Vagina (tissue), 2 donors: ENCODE results near the gene EPN2. TPM values are rescaled to one million over a fixed set of nuclear protein-coding genes. Genes with fewer than 3 reads are reported as not detected.

Source experiments
- DNase-seq, 2 donors: peaks; one replicate each; pipeline ENCODE4 v3.0.0-alpha.2; 2017; ENCODE audit errors: extremely low spot score in 2 of 2
- H3K27ac ChIP-seq: fragments of 200-600 bp; sonication (generic); one replicate; pipeline ENCODE4 v1.5.1; 2019
- H3K27me3 ChIP-seq: fragments of 200-600 bp; sonication (generic); one replicate; pipeline ENCODE4 v1.5.1; 2019
- H3K36me3 ChIP-seq, 2 donors: fragments of 200-600 bp; sonication (generic); one replicate each; pipeline ENCODE4 v1.5.1; 2017 to 2019
- H3K4me1 ChIP-seq: fragments of 200-600 bp; sonication (generic); one replicate; pipeline ENCODE4 v1.5.1; 2019
- H3K4me3 ChIP-seq, 2 donors: fragments of 200-600 bp; sonication (generic); 1 replicate in 1 of 2; 2 replicates in 1 of 2; pipeline ENCODE4 v1.5.1; 2016 to 2019
- H3K9me3 ChIP-seq: fragments of 200-600 bp; sonication (generic); one replicate; pipeline ENCODE4 v1.5.1; 2019
- CTCF ChIP-seq, 3 experiments: fragments of 450-650 bp in 2 of 3; fragments of 200-600 bp in 1 of 3; sonication (generic) in 1 of 3; IDR thresholded peaks; one replicate each; pipeline ENCODE4 v1.5.1; 2017 to 2019; ENCODE audit warnings: antibody characterized with exemption in 3 of 3, mild to moderate bottlenecking in 2 of 3, moderate library complexity in 2 of 3
- POLR2A ChIP-seq, 2 donors: fragments of 450-650 bp; IDR thresholded peaks; one replicate each; pipeline ENCODE4 v1.6.1; 2017; ENCODE audit warnings: antibody characterized with exemption in 2 of 2, mild to moderate bottlenecking in 2 of 2, moderate library complexity in 2 of 2
- POLR2AphosphoS5 ChIP-seq, 2 donors: sonication (generic); formaldehyde crosslinking; IDR thresholded peaks; one replicate each; pipeline ENCODE4 v1.9.0; 2017; ENCODE audit warnings: antibody characterized with exemption in 2 of 2, mild to moderate bottlenecking in 2 of 2, low read depth in 1 of 2; ENCODE audit not compliant: insufficient read depth in 1 of 2
- intact Hi-C: fragments of 100-400 bp; cut with DNase I; formaldehyde crosslinking; loops from one replicate; pipeline ENCODE4 v1.15.1; 2023
- total RNA-seq: library from RNA; depleted of rRNA; stranded (reverse); fragments of >200 nt; gene quantifications from one replicate; pipeline ENCODE4 v1.2.3, GENCODE V29; 2016

The EPN2 gene
- total RNA-seq, 1 donor from 2014 or later: 65.6 TPM

DNA sequence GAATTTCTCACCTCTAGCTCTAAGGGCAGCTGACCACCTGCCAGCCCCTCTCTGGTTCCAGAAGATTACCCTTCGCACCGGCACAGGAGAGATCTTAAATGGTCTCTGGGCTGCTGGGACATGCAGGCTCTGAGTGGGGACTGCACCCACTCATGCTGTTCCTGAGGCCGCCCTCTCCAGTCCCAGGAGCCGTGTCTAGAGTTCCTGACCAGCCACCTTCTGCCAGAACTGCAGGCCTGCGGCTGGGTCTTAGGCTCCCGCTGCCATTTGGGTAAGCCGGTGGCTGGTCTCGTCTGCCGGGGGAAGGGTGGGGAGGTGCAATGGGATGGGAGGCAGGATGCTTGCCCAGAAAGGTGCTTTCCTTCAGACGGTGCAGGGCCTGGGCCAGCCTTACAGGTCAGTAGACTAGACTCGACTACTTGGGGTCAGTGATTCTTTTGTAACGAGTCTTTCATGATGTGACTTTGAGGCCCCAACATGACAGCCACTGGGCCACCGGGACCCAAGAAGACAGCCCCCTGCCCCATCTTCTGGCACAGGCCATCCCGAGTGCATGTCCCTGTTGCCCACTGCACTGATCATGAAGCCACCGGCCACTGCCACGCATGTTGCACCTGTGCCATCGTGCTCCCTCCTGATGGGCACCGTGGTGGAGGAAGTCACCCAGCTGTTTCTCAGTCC is 98.9 kb downstream of the EPN2 start:
- no peaks in the 10 kb centered on the region for H3K9me3 ChIP-seq
- intact Hi-C loops: no loop called here
- no peak overlapping the region for H3K4me3 ChIP-seq
- no peak for DNase-seq
- no peak overlapping the region for H3K27ac ChIP-seq
- H3K4me1 ChIP-seq: peaks cover 18% of the 10 kb centered on the region
- H3K36me3 ChIP-seq: no peaks in the 10 kb centered on the region
- H3K27me3 ChIP-seq: no peaks in the 10 kb centered on the region
- peak in 1 of 2 donors; percentile 6 for TF ChIP-seq POLR2AphosphoS5 (IDR thresholded peaks at IDR 0.05; ENCODE audit: insufficient read depth in 1 of 2, low read depth in 1 of 2)
- TF ChIP-seq POLR2A (IDR thresholded peaks at IDR 0.05): no peak

DNA sequence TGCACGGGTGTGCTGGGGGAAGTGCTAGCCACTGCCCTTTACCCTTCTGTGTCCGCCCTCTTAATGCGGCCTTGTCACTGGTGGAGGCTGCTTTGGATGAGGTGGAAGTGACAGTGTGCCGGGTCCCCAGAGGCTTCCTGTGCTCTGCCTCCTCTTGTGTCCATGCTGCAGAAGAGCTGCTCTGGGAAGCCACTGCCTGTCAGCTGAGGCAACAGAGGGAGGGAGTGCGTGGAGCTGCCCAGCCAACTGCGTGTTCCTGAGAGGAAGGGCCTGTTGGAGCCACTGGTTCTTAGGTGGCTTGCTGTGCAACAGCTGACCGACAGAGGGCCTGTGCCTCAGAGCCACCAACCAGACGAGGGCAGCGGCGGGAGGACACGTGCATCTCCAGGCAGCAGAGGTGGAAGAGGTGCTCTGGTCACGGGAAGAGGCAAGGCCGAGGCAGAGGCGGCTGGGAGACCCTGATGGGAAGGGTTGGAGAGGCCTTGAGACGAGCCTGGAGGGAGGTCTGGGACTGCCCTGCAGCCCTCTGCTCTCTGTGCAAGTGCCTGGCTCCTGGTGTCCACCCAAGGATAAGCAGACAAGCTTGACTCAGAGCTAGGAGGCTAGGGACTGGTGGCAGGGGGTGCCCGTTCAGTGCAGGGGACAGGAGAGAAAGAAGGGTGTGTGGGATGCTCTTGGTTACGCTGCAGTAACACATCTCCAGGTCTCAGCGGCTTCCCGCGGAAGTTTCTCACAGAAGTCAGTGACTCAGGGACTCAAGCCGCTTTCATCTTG is 100.0 kb downstream of the EPN2 start:
- intact Hi-C loops: no loop called here

GRCh38 chr17:19337712-19338023 is 100.5 kb downstream of the EPN2 start:
- H3K27ac ChIP-seq: no peak overlapping the region
- DNase-seq: no peak
- H3K4me1 ChIP-seq: peaks cover 31% of the 10 kb centered on the region
- intact Hi-C loops: no loop called here
- no peaks in the 10 kb centered on the region for H3K36me3 ChIP-seq
- TF ChIP-seq POLR2AphosphoS5 (IDR thresholded peaks at IDR 0.05; ENCODE audit: insufficient read depth in 1 of 2, low read depth in 1 of 2) (no peak), POLR2A (IDR thresholded peaks at IDR 0.05) (no peak), CTCF (IDR thresholded peaks at IDR 0.05) (no peak)
- H3K4me3 ChIP-seq: no peak overlapping the region
- no peaks in the 10 kb centered on the region for H3K9me3 ChIP-seq
- H3K27me3 ChIP-seq: no peaks in the 10 kb centered on the region

More for the DNA sequence above, 100.0 kb downstream of the EPN2 start:
- no peak overlapping the region for H3K4me3 ChIP-seq
- H3K9me3 ChIP-seq: no peaks in the 10 kb centered on the region
- H3K36me3 ChIP-seq: no peaks in the 10 kb centered on the region
- H3K27me3 ChIP-seq: no peaks in the 10 kb centered on the region
- H3K27ac ChIP-seq: no peak overlapping the region
- H3K4me1 ChIP-seq: peaks cover 26% of the 10 kb centered on the region
- TF ChIP-seq POLR2AphosphoS5 (IDR thresholded peaks at IDR 0.05; ENCODE audit: insufficient read depth in 1 of 2, low read depth in 1 of 2) (no peak), CTCF (IDR thresholded peaks at IDR 0.05) (peak in 2 of 3 experiments; percentile 31 to 33)
- no peak for DNase-seq

- peak in 1 of 2 donors; percentile 46 for DNase-seq
These were observed 101.1 kb downstream of the EPN2 start for GRCh38 chr17:19338031-19338990.

More at GRCh38 chr17:19338031-19338990, 101.1 kb downstream of the EPN2 start:
- Histone ChIP-seq H3K9me3 (no peaks in the 10 kb centered on the region), H3K27me3 (no peaks in the 10 kb centered on the region), H3K27ac (no peak overlapping the region), H3K4me3 (no peak overlapping the region), H3K4me1 (peaks cover 38% of the 10 kb centered on the region), H3K36me3 (no peaks in the 10 kb centered on the region)
- intact Hi-C loops: no loop called here
- TF ChIP-seq CTCF (IDR thresholded peaks at IDR 0.05) (peak in 1 of 3 experiments; percentile 37), POLR2A (IDR thresholded peaks at IDR 0.05) (no peak), POLR2AphosphoS5 (IDR thresholded peaks at IDR 0.05; ENCODE audit: insufficient read depth in 1 of 2, low read depth in 1 of 2) (peak in 1 of 2 donors; percentile 18)
